ENCODE results near the gene FLAD1. TPM values are rescaled to one million over a fixed set of nuclear protein-coding genes. Genes with fewer than 3 reads are reported as not detected.

FLAD1 gene
- total RNA-seq, 1 experiment from 2014 or later: 58.4 TPM

- POLR2A ChIA-PET: no interaction called here
- Histone ChIP-seq H3K27ac (ENCODE audit: low read depth, low read length) (peak overlapping the region; percentile 86; the same call in 1 of the 2 replicates), H3K79me2 (ENCODE audit: insufficient read depth, low read length) (peaks cover 80% of the 10 kb centered on the region), H3K9me2 (ENCODE audit: insufficient read depth) (no peaks in the 10 kb centered on the region), H3K4me2 (ENCODE audit: low read length) (peak overlapping the region; percentile 90; the same call in 1 of the 2 replicates), H3K9ac (ENCODE audit: low read length) (no peak overlapping the region; the same call in 1 of the 2 replicates), H3K9me3 (ENCODE audit: control insufficient read depth in 1 of 2, insufficient read depth in 1 of 2, low read depth in 1 of 2, low read length in 2 of 2) (no peaks in the 10 kb centered on the region), H3K27me3 (ENCODE audit: insufficient read depth, low read length) (no peaks in the 10 kb centered on the region), H3K36me3 (ENCODE audit: control insufficient read depth in 1 of 2, insufficient read depth in 2 of 2, low read length in 2 of 2) (peaks cover 23 to 48% of the 10 kb centered on the region in 2 experiments; a peak in 3 of 4 replicates), H3K4me3 (replicated peaks in 1 of 2; ENCODE audit: low read depth in 1 of 2, low read length in 2 of 2) (no peak overlapping the region), H3K4me1 (ENCODE audit: control insufficient read depth in 1 of 2, insufficient read depth in 2 of 2, low read length in 2 of 2) (peaks cover 33 to 61% of the 10 kb centered on the region in 2 experiments), H2AFZ (ENCODE audit: low read depth, low read length, poor library complexity, severe bottlenecking) (no peak overlapping the region), H4K20me1 (ENCODE audit: insufficient read depth) (no peaks in the 10 kb centered on the region)
- CTCF ChIA-PET: no interaction called here
- BruUV-seq (replicated peaks): no TSS peak
- DNase-seq (ENCODE audit: low read depth, low spot score) (no peak), ATAC-seq (no peak)
- RAD21 ChIA-PET (ENCODE audit: low non-redundant PET in 1 of 2, low total read pairs in 2 of 2, uncharacterized antibody in 2 of 2, unreplicated experiment in 2 of 2): no interaction called here
- intact Hi-C loops (cut with micrococcal nuclease): no loop called here
- TF ChIP-seq YY1 (IDR thresholded peaks at IDR 0.05; ENCODE audit: extremely low read depth, insufficient replicate concordance, low read depth, low read length) (no peak), CEBPB (IDR thresholded peaks at IDR 0.05; ENCODE audit: low read depth) (no peak), MAX (IDR thresholded peaks at IDR 0.05) (no peak), ZFX (IDR thresholded peaks at IDR 0.05) (no peak), ZBTB33 (IDR thresholded peaks at IDR 0.05; ENCODE audit: extremely low read depth, insufficient replicate concordance, low read length) (no peak), SIN3A (IDR thresholded peaks at IDR 0.05; ENCODE audit: low read depth) (no peak), REST (IDR thresholded peaks at IDR 0.05; ENCODE audit: low read depth) (no peak), ELF1 (IDR thresholded peaks at IDR 0.05; ENCODE audit: borderline replicate concordance, low read depth) (no peak), JUND (IDR thresholded peaks at IDR 0.05) (no peak)
Observed at GRCh38 chr1:154968731-154969130, 14.4 kb upstream of the FLAD1 start.

All from HCT116 (cell line).